ENCODE measurements around the gene DAAM1.

The DAAM1 gene

DNA sequence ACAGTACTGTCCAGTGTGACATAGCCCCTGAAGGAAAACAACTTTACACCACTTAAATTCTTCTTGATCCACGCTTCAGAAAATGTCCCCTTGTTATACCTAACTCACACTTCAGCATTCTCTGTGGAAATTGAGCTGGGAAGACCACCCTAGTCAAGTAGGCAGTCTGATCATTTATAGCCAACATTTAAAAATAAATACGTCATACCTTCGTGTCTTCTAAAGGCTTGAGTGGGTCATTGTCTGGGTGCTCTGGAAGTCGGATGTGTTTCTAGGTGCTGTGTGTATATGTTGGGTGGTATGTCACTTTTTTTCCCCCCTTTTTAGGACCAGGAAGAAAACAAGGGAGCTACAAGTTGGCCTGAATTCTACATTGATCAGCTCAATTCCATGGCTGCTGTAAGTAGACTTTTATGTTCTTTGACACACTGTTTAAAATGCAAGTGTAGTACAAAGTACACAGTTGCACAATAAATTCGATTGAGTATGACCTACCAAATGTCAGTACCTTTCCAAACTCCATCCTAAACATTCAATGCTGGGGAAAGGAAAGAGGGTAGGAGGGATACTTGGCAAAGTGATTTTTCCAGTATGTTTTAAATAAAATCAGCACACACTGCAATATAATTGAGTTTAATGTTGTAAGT, 126.6 kb downstream of the DAAM1 start:
- H3K4me3 ChIP-seq (ENCODE audit: low read depth, low read length): no peak overlapping the region
- TF ChIP-seq, protein P1, sequence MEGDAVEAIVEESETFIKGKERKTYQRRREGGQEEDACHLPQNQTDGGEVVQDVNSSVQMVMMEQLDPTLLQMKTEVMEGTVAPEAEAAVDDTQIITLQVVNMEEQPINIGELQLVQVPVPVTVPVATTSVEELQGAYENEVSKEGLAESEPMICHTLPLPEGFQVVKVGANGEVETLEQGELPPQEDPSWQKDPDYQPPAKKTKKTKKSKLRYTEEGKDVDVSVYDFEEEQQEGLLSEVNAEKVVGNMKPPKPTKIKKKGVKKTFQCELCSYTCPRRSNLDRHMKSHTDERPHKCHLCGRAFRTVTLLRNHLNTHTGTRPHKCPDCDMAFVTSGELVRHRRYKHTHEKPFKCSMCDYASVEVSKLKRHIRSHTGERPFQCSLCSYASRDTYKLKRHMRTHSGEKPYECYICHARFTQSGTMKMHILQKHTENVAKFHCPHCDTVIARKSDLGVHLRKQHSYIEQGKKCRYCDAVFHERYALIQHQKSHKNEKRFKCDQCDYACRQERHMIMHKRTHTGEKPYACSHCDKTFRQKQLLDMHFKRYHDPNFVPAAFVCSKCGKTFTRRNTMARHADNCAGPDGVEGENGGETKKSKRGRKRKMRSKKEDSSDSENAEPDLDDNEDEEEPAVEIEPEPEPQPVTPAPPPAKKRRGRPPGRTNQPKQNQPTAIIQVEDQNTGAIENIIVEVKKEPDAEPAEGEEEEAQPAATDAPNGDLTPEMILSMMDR (IDR thresholded peaks at IDR 0.05; ENCODE audit: low read depth, low read length): no peak

GRCh38 chr14:59316151-59316830, 127.8 kb downstream of the DAAM1 start:
- TF ChIP-seq, protein P1 (IDR thresholded peaks at IDR 0.05; ENCODE audit: low read depth, low read length): no peak
- H3K4me3 ChIP-seq (ENCODE audit: low read depth, low read length): no peak overlapping the region

DNA sequence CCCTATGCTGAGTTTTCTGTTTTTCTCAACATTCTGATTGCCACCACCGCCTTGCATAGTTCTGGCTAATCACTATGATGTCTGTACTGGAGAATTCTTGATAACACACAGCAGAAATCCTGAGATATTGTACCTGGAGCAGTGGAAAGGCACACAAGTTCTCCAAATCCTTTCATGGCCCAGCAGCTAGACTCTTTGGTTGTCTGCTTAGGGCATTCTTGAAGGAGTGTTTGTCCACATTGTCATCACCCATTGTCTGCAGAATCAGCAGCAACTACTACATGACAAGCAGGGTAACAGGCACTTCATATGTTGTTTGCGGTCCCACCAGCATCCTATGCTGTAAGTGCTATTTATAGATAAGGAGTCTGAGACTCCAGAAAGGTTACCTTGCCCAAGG, 128.9 kb downstream of the DAAM1 start:
- no peak overlapping the region for H3K4me3 ChIP-seq (ENCODE audit: low read depth, low read length)
- TF ChIP-seq, protein P1 (IDR thresholded peaks at IDR 0.05; ENCODE audit: low read depth, low read length): no peak

GRCh38 chr14:59317798-59318505, 129.5 kb downstream of the DAAM1 start:
- H3K4me3 ChIP-seq (ENCODE audit: low read depth, low read length): no peak overlapping the region
- TF ChIP-seq, protein P1 (IDR thresholded peaks at IDR 0.05; ENCODE audit: low read depth, low read length): no peak

GRCh38 chr14:59318908-59319307, 130.4 kb downstream of the DAAM1 start:
- TF ChIP-seq, protein P1 (IDR thresholded peaks at IDR 0.05; ENCODE audit: low read depth, low read length): no peak
- H3K4me3 ChIP-seq (ENCODE audit: low read depth, low read length): no peak overlapping the region

- H3K4me3 ChIP-seq (ENCODE audit: low read depth, low read length): no peak overlapping the region
- TF ChIP-seq, protein P1 (IDR thresholded peaks at IDR 0.05; ENCODE audit: low read depth, low read length): no peak
Measured at GRCh38 chr14:59320361-59320760, 131.9 kb downstream of the DAAM1 start.

All from WI38 (cell line).